Measurements from ENCODE around the gene FLNC.

DNA sequence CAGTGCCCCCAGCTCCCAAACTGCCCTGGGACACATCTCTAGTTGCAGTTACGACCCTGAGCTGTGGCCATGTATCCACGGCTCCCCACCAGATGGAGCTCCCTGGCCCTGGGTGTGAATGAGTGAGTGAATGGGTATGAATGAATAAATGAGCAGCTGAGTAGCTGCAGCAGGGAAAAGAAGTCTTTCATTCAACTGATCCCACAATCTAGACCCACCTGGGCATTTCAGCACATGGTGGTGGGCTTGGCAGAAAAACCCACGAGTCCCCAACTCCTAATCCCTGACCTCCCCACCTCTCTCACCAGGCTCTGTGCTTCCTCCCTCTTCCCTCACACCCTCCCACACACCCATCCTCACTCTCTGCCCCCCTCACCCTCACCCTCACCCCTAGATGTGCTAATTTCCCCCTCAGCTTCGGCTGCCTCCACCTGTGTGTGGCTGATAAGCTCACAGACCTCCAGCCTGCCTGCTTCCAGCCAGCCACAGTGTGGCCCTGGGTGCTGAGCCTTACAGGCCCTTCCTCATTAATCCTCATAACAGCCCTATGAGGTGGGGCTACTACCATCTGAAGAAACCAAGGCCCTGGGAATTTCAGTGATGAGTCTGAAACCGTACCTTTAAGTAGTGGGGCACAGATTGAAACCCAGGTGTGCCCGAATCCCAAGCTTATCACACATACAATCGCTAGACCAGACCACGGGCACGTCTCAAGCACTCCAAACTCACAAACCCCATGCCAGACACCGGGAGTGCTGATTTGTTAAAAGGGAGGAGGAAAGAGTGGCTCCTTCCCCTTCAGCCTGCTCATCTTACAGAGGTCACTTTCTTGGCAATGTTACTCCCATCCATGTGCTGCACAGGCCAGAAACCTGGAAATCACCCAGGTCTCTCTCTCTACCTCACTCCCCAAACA, 30.2 kb downstream of the FLNC start:
- no peak for TF ChIP-seq EZH2 (IDR thresholded peaks at IDR 0.05; ENCODE audit: borderline replicate concordance)
- TF ChIP-seq, protein P1, sequence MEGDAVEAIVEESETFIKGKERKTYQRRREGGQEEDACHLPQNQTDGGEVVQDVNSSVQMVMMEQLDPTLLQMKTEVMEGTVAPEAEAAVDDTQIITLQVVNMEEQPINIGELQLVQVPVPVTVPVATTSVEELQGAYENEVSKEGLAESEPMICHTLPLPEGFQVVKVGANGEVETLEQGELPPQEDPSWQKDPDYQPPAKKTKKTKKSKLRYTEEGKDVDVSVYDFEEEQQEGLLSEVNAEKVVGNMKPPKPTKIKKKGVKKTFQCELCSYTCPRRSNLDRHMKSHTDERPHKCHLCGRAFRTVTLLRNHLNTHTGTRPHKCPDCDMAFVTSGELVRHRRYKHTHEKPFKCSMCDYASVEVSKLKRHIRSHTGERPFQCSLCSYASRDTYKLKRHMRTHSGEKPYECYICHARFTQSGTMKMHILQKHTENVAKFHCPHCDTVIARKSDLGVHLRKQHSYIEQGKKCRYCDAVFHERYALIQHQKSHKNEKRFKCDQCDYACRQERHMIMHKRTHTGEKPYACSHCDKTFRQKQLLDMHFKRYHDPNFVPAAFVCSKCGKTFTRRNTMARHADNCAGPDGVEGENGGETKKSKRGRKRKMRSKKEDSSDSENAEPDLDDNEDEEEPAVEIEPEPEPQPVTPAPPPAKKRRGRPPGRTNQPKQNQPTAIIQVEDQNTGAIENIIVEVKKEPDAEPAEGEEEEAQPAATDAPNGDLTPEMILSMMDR (IDR thresholded peaks at IDR 0.05; ENCODE audit: poor library complexity) = no peak
- TF ChIP-seq EZH2phosphoT487 (IDR thresholded peaks at IDR 0.05; ENCODE audit: low read depth, severe bottlenecking, unreplicated experiment) = no peak

All from hepatocyte (in vitro differentiated cells).